Esophagus squamous epithelium (tissue), 5 donors: Measurements from ENCODE around the gene GINS3. TPM values are rescaled to one million over a fixed set of nuclear protein-coding genes. Genes with fewer than 3 reads are reported as not detected.

Experiments
- DNase-seq: peaks from one replicate; lab custom pipeline; 2025; lab: John Stamatoyannopoulos, UW
- H3K27ac ChIP-seq, 4 donors: fragments of 200-600 bp; sonication (generic); one replicate each; pipeline ENCODE4 v1.5.1; 2016 to 2019; ENCODE audit warnings: mild to moderate bottlenecking in 1 of 4
- H3K27me3 ChIP-seq, 4 donors: fragments of 200-600 bp; sonication (generic); 1 replicate in 3 of 4; 2 replicates in 1 of 4; pipeline versions ENCODE4 v1.5.1 to v1.6.0; 2017 to 2021; ENCODE audit warnings: antibody characterized with exemption in 1 of 4
- H3K36me3 ChIP-seq, 3 donors: fragments of 200-600 bp; sonication (generic); one replicate each; pipeline ENCODE4 v1.5.1; 2016 to 2019
- H3K4me1 ChIP-seq, 3 donors: fragments of 200-600 bp; sonication (generic); one replicate each; pipeline ENCODE4 v1.5.1; 2017 to 2019
- H3K4me3 ChIP-seq, 4 donors: fragments of 200-600 bp; sonication (generic); 1 replicate in 3 of 4; 2 replicates in 1 of 4; pipeline ENCODE4 v1.5.1; 2016 to 2019; ENCODE audit warnings: mild to moderate bottlenecking in 2 of 4, moderate library complexity in 1 of 4
- H3K9me3 ChIP-seq, 3 donors: fragments of 200-600 bp; sonication (generic); one replicate each; pipeline ENCODE4 v1.5.1; 2016 to 2019
- POLR2A ChIP-seq, 4 donors: fragments of 450-650 bp; IDR thresholded peaks; one replicate each; pipeline ENCODE4 v1.6.1; 2017; ENCODE audit warnings: antibody characterized with exemption in 4 of 4, mild to moderate bottlenecking in 4 of 4, moderate library complexity in 3 of 4
- WGBS, 2 donors: methylation state at CpG; one replicate each; pipeline ENCODE4 v1.1.5; 2018; 5-methylcytosine and 5-hydroxymethylcytosine counted together
- intact Hi-C: fragments of 100-400 bp; cut with DNase I; formaldehyde crosslinking; loops from one replicate; pipeline ENCODE4 v1.15.0; 2022
- total RNA-seq, 4 donors: library from RNA; depleted of rRNA; stranded (reverse); fragments of >200 nt; gene quantifications; one replicate each; pipeline ENCODE4 v1.1.0, GENCODE V29; 2016
- TF ChIP-seq, protein P1 (sequence below), 6 experiments: fragments of 450-650 bp in 4 of 6; fragments of 200-600 bp in 2 of 6; sonication (generic) in 2 of 6; IDR thresholded peaks; one replicate each; pipeline ENCODE4 v1.5.1; 2016 to 2019; ENCODE audit warnings: antibody characterized with exemption in 6 of 6, mild to moderate bottlenecking in 4 of 6, moderate library complexity in 4 of 6
- donor health status: DM: yes; HTN: yes; CAD: no.

The GINS3 gene
- total RNA-seq, 4 donors from 2014 or later: 7.1 to 15.1 (median 10.8) TPM

DNA sequence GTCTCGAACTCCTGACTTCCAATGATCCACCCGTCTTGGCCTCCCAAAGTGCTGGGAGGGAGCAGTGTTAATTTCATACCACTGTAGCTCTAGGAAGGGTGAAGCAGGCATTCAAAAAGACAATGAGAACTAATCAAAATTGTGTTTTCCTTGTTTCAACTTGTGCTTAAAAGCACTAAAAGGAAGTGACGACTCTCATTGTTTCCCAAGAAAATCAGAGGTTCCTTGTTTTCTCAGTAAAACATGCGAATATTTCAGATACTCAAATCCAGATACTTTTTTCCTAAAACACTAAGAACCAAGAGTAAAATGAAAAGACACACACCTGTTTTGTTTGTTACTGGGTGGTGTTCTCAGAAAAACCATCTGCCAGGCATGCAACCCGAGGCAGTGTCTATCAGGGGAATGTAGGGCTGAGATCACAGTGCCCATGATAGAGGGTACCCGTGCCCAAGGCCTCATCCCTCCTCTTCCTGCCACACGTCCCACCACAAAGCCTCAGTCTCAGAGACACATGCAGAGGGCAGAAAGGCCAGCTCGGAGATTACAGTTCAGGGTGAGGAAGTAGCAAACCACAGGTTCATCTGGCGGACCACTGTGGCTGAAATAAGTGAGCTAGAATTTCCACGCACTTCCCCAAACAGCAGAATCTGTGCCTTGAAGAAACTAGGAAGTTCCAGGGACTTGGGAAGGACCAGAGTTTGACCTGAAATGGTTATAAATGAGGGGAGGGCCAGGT is 33.7 kb downstream of the GINS3 start:
- Histone ChIP-seq H3K4me3 (no peak overlapping the region), H3K27ac (peak overlapping the region in 2 of 4 donors; percentile 26 to 30), H3K27me3 (peaks cover 0 to 4% (median 0%) of the 10 kb centered on the region in 4 donors), H3K4me1 (peaks cover 0 to 1% (median 0%) of the 10 kb centered on the region in 3 donors), H3K36me3 (no peaks in the 10 kb centered on the region), H3K9me3 (no peaks in the 10 kb centered on the region)
- no peak for DNase-seq
- intact Hi-C loops: no loop called here
- TF ChIP-seq POLR2A (IDR thresholded peaks at IDR 0.05): no peak
- TF ChIP-seq, protein P1, sequence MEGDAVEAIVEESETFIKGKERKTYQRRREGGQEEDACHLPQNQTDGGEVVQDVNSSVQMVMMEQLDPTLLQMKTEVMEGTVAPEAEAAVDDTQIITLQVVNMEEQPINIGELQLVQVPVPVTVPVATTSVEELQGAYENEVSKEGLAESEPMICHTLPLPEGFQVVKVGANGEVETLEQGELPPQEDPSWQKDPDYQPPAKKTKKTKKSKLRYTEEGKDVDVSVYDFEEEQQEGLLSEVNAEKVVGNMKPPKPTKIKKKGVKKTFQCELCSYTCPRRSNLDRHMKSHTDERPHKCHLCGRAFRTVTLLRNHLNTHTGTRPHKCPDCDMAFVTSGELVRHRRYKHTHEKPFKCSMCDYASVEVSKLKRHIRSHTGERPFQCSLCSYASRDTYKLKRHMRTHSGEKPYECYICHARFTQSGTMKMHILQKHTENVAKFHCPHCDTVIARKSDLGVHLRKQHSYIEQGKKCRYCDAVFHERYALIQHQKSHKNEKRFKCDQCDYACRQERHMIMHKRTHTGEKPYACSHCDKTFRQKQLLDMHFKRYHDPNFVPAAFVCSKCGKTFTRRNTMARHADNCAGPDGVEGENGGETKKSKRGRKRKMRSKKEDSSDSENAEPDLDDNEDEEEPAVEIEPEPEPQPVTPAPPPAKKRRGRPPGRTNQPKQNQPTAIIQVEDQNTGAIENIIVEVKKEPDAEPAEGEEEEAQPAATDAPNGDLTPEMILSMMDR (IDR thresholded peaks at IDR 0.05): no peak
- 61 to 93% methylated on average over 7 to 9 of the region's 10 CpGs for WGBS, 2 donors

DNA sequence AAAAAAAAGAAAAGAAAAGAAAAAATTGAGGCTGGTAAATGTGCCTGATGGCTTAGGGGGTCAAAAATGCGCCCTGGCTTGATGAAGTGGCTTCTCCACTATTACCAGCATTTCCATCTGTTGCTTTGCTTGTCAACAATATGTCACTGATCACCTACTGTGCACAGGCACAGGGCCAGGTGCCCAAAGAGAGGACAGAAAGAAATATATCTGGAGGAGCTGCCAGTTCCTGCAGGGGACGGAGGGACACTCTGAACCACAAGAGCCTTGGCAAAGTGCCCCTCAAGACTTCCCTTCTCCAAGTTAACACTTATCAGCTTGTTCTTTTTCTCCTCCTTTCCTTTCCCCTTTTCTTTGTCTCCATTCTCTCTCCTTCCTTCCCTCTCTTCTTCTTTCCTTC is 34.7 kb downstream of the GINS3 start:
- intact Hi-C loops: no loop called here
- DNase-seq: no peak
- 61 to 65% methylated on average over 2 of the region's 2 CpGs for WGBS, 2 donors
- Histone ChIP-seq H3K9me3 (no peaks in the 10 kb centered on the region), H3K27ac (no peak overlapping the region), H3K4me1 (peaks cover 0 to 12% (median 8%) of the 10 kb centered on the region in 3 donors), H3K27me3 (no peaks in the 10 kb centered on the region), H3K4me3 (no peak overlapping the region), H3K36me3 (no peaks in the 10 kb centered on the region)
- TF ChIP-seq POLR2A (IDR thresholded peaks at IDR 0.05): no peak
- TF ChIP-seq, protein P1 (IDR thresholded peaks at IDR 0.05): no peak

DNA sequence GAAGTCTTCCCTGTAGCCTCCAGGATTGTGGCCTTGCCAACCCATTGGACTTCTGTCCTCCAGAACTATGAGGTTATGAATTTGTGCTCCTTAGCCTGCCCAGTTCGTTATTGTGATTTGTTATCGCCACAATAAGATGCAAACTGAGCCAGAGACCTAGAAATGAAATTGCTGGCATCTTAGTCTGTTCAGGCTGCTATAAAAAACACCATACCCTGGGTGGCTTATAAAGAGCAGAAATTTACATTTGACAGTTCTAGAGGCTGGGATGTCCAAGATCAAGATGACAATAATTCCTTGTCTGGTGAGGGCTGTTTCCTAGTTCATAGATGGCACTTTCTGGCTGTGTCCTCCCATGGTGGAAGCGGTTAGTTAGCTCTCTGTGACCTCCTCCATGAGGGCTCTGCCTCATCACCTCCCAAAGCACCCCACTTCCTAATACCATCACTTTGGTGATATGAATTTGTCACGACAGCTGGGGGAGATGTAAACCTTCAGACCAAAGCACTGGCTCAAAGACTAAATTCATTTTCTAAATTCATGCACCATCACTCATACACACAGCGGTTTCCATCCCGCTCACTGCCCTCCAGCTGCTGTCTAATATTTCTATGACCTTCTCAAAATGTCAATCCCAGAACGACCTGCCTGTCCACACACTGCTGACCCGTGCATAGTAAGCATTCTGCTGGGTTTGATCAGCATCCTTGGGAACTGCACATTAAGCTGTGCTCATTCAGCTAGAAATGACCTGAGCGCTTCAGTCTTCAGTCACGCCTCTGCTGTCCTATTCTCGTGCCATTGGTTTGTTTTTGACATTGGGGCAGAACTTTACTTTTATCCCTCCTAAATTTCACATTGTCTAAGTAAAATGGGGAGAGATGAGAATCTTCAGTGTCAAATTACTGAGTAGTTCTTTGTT is 36.6 kb downstream of the GINS3 start:
- H3K9me3 ChIP-seq: no peaks in the 10 kb centered on the region
- no peak for TF ChIP-seq POLR2A (IDR thresholded peaks at IDR 0.05)
- TF ChIP-seq, protein P1 (IDR thresholded peaks at IDR 0.05): no peak
- no peak for DNase-seq
- no peaks in the 10 kb centered on the region for H3K27me3 ChIP-seq
- no peak overlapping the region for H3K4me3 ChIP-seq
- peaks cover under 1 to 27% (median 15%) of the 10 kb centered on the region in 3 donors for H3K4me1 ChIP-seq
- no peaks in the 10 kb centered on the region for H3K36me3 ChIP-seq
- H3K27ac ChIP-seq: no peak overlapping the region
- intact Hi-C loops: no loop called here
- WGBS, 2 donors: 80 to 83% methylated on average over 11 of the region's 11 CpGs

DNA sequence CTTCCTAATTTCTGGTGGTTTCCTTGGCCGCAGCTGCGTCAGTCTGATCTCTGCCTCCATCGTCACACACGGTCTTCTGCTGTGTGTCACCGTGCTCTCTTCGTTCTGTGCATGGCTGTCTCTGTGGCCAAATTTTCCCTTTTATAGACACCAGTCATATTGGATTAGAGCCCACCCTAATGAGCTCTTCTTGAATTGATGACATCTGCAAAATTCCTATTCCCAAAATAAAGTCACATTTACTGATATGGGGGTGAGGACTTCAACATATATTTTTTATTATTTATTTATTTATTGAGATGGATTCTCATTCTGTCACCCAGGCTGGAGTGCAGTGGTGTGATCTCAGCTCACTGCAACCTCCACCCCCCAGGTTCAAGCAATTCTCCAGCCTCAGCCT is 38.4 kb downstream of the GINS3 start:
- no peak overlapping the region for H3K4me3 ChIP-seq
- H3K27me3 ChIP-seq: no peaks in the 10 kb centered on the region
- H3K27ac ChIP-seq: peak overlapping the region in 3 of 4 donors; percentile 44 to 79 (median 51)
- WGBS, 2 donors: 88 to 91% methylated on average over 6 of the region's 6 CpGs
- H3K36me3 ChIP-seq: no peaks in the 10 kb centered on the region
- intact Hi-C loops: no loop called here
- no peaks in the 10 kb centered on the region for H3K9me3 ChIP-seq
- no peak for DNase-seq
- H3K4me1 ChIP-seq: peaks cover 4 to 36% (median 18%) of the 10 kb centered on the region in 3 donors
- TF ChIP-seq, protein P1 (IDR thresholded peaks at IDR 0.05): no peak
- no peak for TF ChIP-seq POLR2A (IDR thresholded peaks at IDR 0.05)
